Activated B cell treated with CpG ODN at 0.5 μM for 24 hours (primary cell): Measurements from ENCODE around the gene TMEM8B. TPM values are rescaled to one million over a fixed set of nuclear protein-coding genes. Genes with fewer than 3 reads are reported as not detected.

Experiments
- ATAC-seq: fragments of 200-7000 bp; cut with Tn5 transposase; one replicate; pipeline ENCODE4 v1.10.0; 2021; ENCODE audit warnings: low read depth, mild to moderate bottlenecking, moderate library complexity
- CTCF ChIA-PET: fragments of 350-600 bp; sonication (Branson Sonifier 250); formaldehyde crosslinking; loops from one replicate; lab custom pipeline; 2021; ENCODE audit warnings: antibody characterized with exemption; lab: Charles Lee
- POLR2A ChIA-PET: fragments of 350-600 bp; sonication (Branson Sonifier 250); formaldehyde crosslinking; loops from one replicate; lab custom pipeline; 2021; ENCODE audit warnings: antibody characterized with exemption; lab: Charles Lee
- DNase-seq: peaks from one replicate; pipeline ENCODE4 v3.0.0; 2022
- H3K27ac Mint-ChIP-seq: one replicate; pipeline ENCODE4 v1.8.0; 2020; ENCODE audit warnings: mixed read lengths
- H3K27me3 Mint-ChIP-seq: one replicate; pipeline ENCODE4 v1.8.0; 2021; ENCODE audit warnings: mixed read lengths
- H3K36me3 Mint-ChIP-seq: one replicate; pipeline ENCODE4 v1.8.0; 2021; ENCODE audit warnings: low read depth, mixed read lengths
- H3K4me1 Mint-ChIP-seq: one replicate; pipeline ENCODE4 v1.8.0; 2021; ENCODE audit warnings: mixed read lengths
- H3K4me3 Mint-ChIP-seq: one replicate; pipeline ENCODE4 v1.8.0; 2020; ENCODE audit warnings: mild to moderate bottlenecking, mixed read lengths
- H3K9me3 Mint-ChIP-seq: one replicate; pipeline ENCODE4 v1.8.0; 2020; ENCODE audit warnings: mixed read lengths
- CTCF ChIP-seq: fragments of 200-600 bp; IDR thresholded peaks from one replicate; pipeline ENCODE4 v1.8.0; 2022; ENCODE audit warnings: antibody characterized with exemption, mild to moderate bottlenecking
- intact Hi-C: fragments of 100-400 bp; cut with micrococcal nuclease; formaldehyde crosslinking; loops from one replicate; pipeline ENCODE4 v1.15.1; 2024
- total RNA-seq: library from RNA; stranded (reverse); gene quantifications from 2 replicates; pipeline ENCODE4 v1.2.3, GENCODE V29; 2022

TMEM8B gene, protein sequence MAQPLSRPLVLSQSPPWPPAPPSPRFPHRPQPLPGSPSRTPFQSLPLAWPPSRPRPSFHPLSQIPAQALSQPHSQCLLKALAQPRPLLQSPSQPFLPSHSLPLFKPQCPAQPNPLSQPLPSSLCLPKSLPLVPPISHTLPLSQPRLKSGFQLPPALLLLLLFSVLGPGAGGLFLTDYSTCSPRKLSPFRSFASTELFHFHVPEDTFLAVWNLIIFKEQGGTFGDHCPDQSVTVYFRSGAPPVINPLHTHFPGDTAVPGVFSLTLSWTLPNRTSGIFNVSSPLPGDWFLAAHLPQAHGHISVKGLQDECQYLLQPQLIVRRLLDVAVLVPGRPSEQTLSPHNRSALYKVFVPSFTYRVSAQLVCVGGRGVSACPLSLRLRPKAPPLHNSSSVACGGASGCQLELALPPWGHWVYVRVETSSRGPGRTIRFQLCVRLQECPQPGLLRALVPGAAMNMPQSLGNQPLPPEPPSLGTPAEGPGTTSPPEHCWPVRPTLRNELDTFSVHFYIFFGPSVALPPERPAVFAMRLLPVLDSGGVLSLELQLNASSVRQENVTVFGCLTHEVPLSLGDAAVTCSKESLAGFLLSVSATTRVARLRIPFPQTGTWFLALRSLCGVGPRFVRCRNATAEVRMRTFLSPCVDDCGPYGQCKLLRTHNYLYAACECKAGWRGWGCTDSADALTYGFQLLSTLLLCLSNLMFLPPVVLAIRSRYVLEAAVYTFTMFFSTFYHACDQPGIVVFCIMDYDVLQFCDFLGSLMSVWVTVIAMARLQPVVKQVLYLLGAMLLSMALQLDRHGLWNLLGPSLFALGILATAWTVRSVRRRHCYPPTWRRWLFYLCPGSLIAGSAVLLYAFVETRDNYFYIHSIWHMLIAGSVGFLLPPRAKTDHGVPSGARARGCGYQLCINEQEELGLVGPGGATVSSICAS
- 5.0 and 8.0 TPM in 2 replicates for total RNA-seq

DNA sequence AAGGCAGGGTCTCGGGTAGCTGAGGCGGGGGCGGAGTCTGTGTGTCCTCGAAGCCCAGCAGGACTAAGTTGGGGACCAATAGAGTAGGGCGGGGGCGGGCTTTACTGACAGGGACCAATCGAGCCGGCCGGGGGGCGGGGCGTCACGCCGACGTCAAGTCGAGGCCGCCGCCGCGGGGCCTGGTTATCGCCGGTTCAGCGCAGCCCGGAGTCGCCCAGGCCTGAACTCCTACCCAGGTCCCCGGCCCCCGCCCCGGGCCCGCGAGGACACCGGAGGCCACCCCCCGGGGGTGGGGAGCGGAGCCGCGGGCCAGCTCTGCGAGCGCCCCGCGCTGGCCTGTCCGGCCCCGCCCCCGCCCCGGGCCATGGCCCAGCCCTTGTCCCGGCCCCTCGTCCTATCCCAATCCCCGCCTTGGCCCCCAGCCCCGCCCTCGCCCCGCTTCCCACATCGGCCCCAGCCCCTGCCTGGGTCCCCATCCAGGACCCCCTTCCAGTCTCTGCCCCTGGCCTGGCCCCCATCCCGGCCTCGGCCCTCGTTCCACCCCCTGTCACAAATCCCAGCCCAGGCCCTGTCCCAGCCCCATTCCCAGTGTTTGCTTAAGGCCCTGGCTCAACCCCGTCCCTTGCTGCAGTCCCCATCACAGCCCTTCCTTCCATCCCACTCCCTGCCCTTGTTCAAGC is at the start of gene TMEM8B:
Gene TMEM8B, plus strand, starts transcription at position 145 of the 680 bp plus-strand sequence. Its CDS starts 220 bp downstream, at position 365.
- H3K9me3 Mint-ChIP-seq: no peaks in the 10 kb centered on the region
- CTCF ChIA-PET: interaction anchor here (0.7 to 2.0 kb wide), 3 partner anchors 13 to 53 kb away, joined by 4 to 5 read pairs (median 4); no protein-coding TSS in a partner anchor
- peaks cover 4% of the 10 kb centered on the region for H3K36me3 Mint-ChIP-seq
- no peak for TF ChIP-seq CTCF
- no peaks in the 10 kb centered on the region for H3K27me3 Mint-ChIP-seq
- peaks cover 34% of the 10 kb centered on the region for H3K4me1 Mint-ChIP-seq
- POLR2A ChIA-PET: interaction anchor here (0.6 to 1.5 kb wide), 10 partner anchors 11 to 757 kb away, joined by 3 to 10 read pairs (median 4); partner anchors contain the start of genes HINT2, RMRP, SPAG8 and VCP
- intact Hi-C loops: loop anchor here (1.0 to 5.0 kb wide), 5 partner anchors 14 to 712 kb away; partner anchors contain the start of genes ATOSB, CREB3, HINT2 and TLN1
- ATAC-seq (peak; percentile 92), DNase-seq (peak; percentile 89)
- H3K4me3 Mint-ChIP-seq: peak within 1 kb of the TSS; percentile 95
- H3K27ac Mint-ChIP-seq: peak within 1 kb of the TSS; percentile 86

- TF ChIP-seq CTCF: no peak
- Mint-ChIP-seq H3K4me3 (no peak overlapping the region), H3K9me3 (peaks cover 3% of the 10 kb centered on the region), H3K27ac (no peak overlapping the region), H3K4me1 (peaks cover 4% of the 10 kb centered on the region), H3K36me3 (peaks cover 31% of the 10 kb centered on the region), H3K27me3 (no peaks in the 10 kb centered on the region)
- DNase-seq (no peak), ATAC-seq (no peak)
- CTCF ChIA-PET: interaction anchor here (1.2 kb wide), 1 partner anchor 9 kb away, joined by 3 read pairs; no protein-coding TSS in a partner anchor
- intact Hi-C loops: no loop called here
- POLR2A ChIA-PET: no interaction called here
Measured at GRCh38 chr9:35781066-35781465, 48.0 kb upstream of the TMEM8B start.

DNA sequence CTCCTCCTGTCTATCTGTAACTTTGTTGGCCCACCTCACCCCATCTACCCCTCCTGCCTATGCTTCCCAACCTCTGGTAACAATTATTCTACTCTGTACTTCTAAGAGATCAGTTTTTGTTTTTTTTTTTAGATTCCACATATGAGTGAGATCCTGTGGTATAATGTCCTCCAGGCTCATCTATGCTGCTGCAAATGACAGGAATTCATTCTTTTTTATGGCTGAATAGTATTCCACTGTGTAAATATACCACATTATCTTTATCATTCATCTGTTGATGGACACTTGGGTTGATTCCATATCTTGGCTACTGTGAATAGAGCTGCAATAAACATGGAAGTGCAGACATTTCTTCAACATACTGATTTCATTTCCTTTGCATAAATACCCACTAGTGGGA is 45.6 kb upstream of the TMEM8B start:
- Mint-ChIP-seq H3K36me3 (peaks cover 44% of the 10 kb centered on the region), H3K9me3 (peaks cover 3% of the 10 kb centered on the region), H3K4me3 (no peak overlapping the region), H3K4me1 (no peaks in the 10 kb centered on the region), H3K27me3 (no peaks in the 10 kb centered on the region), H3K27ac (no peak overlapping the region)
- DNase-seq: no peak
- no peak for TF ChIP-seq CTCF
- CTCF ChIA-PET: no interaction called here
- POLR2A ChIA-PET: interaction anchor here (0.6 to 0.7 kb wide), 3 partner anchors 94 to 155 kb away, joined by 3 to 6 read pairs (median 3); no protein-coding TSS in a partner anchor
- ATAC-seq: no peak
- intact Hi-C loops: no loop called here

DNA sequence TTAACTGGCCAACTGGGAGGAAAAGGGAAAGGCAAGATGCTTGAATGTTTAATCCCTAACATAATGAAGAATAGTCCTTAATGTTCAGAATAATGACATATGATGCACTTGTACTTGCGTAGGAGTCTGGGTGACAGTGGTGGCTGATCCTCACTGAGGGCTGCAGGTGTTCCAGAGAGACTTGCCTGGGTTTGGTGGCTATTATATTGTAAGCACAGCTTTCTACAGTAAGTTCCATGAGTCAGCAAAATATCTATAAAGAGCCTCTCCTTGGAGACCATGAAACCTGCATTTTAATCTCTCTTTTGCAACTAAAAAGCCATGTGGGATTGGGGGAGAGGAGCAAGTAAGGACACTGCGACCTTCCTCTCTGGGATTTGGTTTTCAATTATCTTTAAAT is 39.5 kb upstream of the TMEM8B start:
- Mint-ChIP-seq H3K4me1 (peaks cover 10% of the 10 kb centered on the region), H3K27ac (no peak overlapping the region), H3K4me3 (no peak overlapping the region), H3K9me3 (no peaks in the 10 kb centered on the region), H3K27me3 (peaks cover 5% of the 10 kb centered on the region), H3K36me3 (peaks cover 33% of the 10 kb centered on the region)
- TF ChIP-seq CTCF: no peak
- intact Hi-C loops: no loop called here
- ATAC-seq: no peak
- DNase-seq: no peak
- ChIA-PET POLR2A (interaction anchor here (0.6 to 1.3 kb wide), 3 partner anchors 33 to 139 kb away, joined by 4 to 6 read pairs (median 4); partner anchors contain the start of gene SIT1), CTCF (interaction anchor here (0.7 to 3.6 kb wide), 30 partner anchors 9 to 186 kb away, joined by 3 to 112 read pairs (median 5); partner anchors contain the start of genes GBA2, HINT2, RGP1 and SPAG8)
